Activated CD4-positive, alpha-beta T cell treated with anti-CD3 and anti-CD28 coated beads, Interleukin-2, amount 50 U/mL, for 24 hours (primary cell): ENCODE results near the gene BIN2.
A peak's percentile ranks its signal among the peaks of the same experiment; 100 is the strongest.
"Not testable (repeated sequence)": the region's sequence is repeated elsewhere in the genome, so short reads cannot be mapped to it uniquely, and the experiment has no call there.

Experiments
- DNase-seq, 2 donors: peaks; one replicate each; pipeline ENCODE4 v3.0.0-alpha.2; 2020; ENCODE audit warnings: low read depth in 1 of 2, low spot score in 1 of 2

BIN2 gene

DNA sequence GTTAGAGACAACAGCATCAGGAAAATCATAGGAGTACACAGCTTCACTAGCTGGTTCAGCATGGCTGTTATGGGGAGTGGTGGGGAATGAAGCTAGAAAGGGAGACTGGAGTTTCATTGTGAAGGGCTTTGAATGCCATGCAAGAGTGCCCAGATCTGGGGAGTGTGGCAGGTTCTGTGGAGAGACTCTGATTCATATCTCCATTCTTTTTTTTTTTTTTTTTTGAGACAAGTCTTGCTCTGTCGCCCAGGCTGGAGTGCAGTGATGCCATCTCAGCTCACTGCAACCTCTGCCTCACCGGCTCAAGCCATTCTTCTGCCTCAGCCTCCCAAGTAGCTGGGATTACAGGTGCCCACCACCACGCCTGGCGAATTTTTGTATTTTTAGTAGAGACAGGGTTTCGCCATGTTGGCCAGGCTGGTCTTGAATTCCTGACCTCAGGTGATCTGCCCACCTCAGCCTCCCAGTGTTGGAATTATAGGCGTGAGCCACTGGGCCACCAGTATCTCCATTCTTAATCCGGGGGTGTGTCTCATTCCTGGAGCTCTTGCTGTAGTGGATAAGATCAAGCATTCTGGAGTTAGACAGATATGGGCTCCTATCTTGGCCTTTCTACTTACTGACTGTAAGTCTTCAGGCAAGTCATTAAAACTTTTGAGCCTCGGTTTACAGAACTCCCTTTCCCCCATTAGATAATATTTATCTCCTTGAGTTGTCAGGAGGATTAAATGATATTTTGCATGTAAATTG is 5.7 kb downstream of the BIN2 start:
- DNase-seq = not testable (repeated sequence)

DNA sequence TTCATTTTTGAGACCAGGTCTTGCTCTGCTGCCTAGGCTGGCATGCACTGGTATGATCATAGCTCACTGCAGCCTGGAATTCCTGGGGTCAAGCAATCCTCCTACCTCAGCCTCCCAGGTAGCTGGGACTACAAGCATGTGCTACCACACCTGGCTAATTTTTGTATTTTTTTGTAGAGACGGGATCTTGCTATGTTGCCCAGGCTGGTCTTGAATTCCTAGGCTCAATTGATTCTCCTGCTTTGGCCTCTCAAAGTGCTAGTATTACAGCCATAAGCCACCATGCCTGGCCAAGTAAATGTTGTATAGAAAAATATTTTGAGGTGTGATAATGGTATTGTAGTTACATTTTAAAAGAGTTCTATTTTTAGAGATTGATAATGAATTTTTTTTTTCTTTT is 12.6 kb downstream of the BIN2 start:
- no peak for DNase-seq

DNA sequence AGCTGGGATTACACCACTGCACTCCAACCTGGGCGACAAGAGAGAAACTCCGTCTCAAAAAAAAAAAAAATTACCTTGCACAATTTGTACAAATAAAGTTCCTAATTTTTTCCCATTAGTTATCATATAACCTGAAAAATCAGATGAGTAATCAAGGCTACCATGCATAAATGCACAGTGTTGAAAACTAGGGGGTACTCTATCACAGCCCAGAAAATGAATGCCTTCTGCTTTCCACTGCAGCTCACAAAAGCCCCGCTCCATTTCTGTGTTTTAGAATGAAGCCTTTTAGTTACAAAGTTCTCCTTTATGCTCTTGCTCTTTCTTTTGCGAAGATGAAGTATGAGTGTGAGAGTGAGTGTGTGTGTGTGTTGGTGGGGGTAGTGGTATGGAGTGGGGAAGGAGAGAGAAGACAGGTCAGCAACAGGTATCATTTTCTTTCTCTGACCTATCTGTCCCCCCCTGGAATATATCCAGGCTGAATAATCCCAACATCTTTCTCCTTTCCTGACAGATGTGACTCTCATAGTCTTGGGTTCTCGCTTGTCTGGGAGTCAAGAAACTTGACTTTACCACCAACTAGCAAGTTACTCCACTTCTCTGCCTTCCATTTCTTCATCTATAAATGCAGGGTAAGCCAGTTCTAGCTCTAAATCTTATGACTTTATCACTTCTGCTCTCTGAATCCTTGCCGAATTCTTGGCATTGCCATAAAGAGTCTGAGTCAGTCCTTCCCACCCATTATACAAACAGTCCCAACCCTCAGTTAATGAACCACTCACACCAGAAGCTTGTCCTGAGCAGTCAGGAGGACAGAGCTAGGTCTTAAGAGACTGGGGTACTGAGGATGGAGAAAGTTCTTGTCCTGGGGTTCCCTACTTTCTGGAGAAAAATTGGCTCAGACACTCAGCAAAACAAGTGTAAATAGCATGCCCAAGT is 16.1 kb downstream of the BIN2 start:
- DNase-seq = no peak

DNA sequence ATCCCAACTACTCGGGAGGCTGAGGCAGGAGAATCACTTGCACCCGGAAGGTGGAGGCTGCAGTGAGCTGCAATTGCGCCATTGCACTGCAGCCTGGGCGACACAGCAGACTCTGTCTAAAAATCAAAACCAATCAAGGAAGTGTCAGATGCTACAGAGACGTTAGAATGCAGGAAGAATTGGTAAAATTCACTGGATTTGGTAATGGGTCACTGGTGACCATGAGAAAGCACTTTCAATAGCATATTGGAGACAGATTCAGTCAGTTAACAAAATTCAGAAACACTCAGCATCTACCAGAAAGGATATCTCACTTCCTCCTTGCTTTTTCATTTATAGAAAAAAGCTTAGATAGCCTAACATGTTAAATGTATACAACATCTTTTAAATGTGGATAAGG is 17.5 kb downstream of the BIN2 start:
- no peak for DNase-seq

DNA sequence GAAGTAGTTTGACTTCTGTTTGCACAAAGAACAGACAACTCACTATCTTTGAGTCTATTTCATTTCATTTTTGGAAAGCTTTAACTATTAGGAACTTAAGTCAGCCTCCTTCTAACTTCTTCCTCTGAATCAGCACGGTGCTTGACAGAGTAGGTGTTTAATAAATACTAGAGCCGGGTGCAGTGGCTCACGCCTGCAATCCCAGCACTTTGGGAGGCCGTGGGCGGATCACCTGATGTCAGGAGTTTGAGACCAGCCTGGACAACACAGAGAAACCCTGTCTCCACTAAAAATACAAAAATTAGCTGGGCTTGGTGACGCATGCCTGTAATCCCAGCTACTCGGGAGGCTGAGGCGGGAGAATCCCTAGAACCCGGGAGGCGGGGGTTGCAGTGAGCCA is 23.2 kb downstream of the BIN2 start:
- DNase-seq = not testable (repeated sequence)

DNA sequence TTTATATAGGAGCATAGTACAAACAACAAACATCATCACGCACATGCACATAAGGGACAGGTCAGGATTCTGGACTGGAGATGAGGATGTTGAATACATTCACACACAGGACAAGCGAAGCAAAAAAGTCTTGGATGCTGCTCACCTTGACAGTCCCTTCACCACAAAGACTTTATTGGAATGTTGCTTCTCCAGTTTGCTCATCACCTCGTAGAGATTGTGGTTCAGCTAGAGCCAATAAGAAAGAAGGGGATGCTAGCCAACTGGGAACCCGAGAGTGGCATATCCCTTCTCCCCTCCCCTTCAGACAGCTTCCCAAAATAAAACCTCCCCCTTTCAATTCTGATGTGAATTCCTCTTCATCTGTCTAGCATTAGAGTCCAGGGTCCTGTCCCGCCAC is 28.3 kb downstream of the BIN2 start:
- DNase-seq = no peak

DNA sequence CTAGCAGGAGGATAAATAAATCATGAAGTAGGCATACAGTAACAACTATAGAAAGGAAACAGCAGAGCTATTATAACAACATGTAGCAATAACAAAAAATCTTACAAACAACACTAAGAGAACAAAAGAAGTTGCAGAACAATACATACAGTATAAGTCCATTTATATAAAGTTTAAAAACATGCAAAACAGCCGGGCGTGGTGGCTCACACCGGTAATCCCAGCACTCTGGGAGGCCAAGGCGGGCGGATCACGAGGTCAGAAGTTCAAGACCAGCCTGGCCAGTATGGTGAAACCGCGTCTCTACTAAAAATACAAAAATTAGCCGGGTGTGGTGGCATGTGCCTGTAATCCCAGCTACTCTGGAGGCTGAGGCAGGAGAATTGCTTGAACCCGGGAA is 29.9 kb downstream of the BIN2 start:
- not testable (repeated sequence) for DNase-seq

DNA sequence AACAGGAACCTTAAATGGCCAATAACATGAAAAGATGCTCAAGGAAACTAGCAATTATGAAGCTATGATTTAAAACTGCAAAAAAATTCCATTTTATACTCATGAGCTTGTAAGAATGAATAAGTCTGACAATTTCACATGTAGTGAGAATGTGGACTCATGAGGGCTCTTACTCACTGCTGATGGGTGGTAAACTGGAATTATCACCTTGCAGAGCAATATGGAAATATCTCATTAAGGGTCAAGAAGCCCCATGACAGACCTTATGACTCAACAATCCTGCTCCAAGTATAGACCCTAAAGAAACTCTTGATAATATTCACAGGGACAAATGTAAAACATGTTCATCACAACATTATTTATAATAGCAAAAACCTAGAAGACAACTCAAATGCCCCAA is 30.3 kb downstream of the BIN2 start:
- no peak for DNase-seq

DNA sequence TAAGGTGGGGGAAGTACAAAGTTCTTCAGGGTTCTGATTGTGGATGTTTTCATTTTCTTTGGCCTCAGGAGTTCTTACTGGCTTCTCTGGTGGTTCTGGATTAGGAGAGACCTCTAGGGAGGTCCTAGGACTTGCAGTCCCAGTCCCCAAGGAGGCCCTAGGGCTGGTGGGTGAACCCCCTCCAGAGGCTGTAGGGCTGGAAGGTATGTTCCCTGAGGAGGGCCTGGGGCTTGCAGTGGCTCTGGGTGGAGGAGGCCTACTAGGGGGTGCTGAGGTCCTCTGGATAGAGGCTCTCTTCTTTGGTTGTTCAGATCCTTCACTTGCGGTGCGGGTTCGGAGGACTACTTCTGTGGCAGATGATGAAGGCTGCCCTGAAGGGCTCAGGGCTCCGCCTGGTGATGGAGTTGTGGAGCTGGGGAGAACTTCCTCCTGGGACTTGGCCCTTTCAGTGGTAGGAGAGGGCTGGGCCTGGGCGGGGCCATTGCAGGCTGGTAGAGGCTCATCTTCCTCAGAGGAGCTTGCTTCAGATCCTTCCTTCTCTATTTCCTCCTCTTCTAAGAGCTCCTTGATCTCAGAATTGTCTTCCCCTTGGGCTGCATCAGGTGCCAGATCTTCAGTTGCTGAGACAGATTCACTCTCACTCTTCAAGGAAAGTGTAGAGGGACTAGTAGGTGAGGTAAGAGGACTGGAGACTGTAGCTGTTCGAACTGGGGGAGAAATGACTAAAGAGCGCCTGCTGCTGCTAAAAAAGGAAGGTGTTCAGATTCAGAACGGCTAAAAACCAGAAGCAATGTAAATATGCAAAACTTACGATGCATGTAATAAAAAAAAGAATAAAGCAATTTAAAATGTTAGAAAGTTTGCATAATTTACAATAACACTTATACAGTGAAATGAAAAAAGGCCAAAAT is 32.1 kb downstream of the BIN2 start:
- not testable (repeated sequence) for DNase-seq

DNA sequence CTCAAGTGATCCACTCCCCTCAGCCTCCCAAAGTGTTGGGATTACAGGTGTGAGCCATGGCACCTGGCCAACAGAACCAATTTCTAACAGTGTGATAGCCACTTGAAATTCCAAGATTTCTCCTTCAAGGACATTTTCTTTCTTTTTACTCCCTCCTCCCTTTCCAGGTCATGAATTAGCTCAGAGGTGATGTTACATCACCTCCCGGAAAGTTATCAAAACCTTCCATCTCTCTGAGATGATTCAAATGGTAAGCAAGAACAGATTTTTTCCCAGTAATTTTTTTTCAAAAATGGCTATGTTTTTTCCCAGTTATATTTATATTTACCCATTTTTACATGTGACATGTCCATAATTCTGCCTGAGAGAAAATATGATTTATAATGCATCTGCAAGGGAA is 38.1 kb downstream of the BIN2 start:
- DNase-seq = no peak

DNA sequence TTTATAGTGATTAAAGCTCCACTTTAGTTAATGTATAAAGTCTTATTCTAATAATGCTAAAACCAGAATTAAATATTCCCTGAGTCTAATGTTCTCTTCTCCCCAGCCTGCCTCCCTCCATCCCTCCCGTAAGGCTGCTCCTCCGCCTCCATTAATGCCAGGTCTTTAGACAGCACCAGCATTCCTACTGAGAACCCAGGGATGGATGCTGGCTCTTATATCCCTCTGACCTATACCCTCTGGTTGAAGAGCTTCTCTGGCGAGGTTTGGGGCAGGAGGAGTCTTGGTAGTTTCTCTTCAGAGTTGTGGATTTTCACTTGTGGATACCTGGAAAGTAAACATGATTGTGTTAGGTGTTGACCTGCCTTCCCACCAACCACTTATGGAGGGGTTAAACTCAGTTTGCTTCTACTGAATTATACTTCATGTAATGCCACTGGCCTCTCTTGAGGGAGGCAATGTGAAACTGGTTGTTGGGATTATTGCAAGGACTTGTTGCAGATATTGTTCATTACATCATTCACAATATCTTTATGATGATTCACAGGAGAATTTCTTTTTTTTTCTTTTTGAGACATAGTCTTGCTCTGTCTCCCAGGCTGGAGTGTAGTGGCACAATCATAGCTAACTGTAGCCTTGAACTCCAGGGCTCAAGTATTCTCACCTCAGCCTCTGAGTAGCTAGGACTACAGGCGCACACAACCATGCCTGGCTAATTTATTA is 42.6 kb downstream of the BIN2 start:
- DNase-seq = no peak

DNA sequence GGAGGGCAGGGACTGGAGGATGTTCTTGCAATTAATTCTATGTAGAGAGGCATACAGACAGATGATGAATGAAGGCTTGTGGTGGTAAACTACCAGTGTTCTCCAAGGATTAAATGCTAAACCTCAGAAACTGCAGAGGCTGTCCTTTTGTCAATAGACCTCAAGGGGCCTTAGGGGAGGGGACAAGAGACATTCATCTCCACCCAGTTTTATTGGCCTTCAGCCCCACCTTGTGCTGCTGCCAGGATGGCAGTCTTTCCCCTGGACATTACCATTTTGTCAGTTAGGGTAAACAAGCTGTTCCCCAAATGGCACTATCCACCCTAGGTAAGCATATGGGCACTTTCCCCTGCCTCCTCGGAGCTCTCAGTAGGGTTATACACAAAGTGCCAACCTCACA is 48.9 kb downstream of the BIN2 start:
- DNase-seq = no peak

DNA sequence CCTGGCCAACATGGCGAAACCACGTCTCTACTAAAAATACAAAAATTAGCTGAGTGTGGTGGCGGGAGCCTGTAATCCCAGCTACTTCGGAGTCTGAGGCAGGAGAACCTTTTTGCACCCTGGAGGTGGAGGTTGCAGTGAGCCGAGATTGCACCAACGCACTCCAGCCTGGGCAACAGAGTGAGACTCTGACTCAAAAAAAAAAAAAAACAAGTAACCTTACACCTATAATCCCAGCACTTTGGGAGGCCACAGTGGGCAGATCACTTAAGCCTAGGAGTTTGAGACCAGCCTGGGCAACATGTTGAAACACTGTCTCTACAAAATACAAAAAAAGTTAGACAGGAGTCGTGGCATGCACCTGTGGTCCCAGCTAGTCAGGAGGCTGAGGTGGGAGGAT is 51.2 kb downstream of the BIN2 start:
- DNase-seq = not testable (repeated sequence)

DNA sequence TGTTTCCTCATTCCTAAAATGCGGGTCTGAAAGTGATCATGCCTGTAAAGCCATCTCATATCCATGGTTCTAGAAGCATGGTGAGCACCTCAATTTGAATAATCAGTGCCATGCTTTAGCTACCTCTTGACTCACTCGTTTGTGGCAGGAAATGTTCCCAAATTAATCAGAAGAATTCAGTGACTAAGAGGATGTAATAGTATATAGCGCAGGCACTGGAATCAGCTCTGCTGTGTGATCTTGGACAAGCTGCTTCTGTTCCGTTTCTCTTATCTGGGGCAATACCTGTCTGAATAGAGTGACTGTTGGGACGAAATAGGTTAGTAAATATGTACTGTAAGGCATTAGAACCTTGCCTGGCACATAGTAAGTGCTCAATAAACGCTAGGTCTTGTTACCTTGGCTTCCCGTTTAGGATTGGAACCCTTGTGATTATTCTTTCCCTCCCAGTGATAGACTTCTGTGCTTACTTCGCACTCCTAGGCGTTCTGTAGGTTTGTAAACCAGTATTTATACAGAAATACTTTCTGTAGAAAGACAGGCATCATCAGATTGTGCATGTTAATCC is 52.9 kb downstream of the BIN2 start:
- DNase-seq = no peak

DNA sequence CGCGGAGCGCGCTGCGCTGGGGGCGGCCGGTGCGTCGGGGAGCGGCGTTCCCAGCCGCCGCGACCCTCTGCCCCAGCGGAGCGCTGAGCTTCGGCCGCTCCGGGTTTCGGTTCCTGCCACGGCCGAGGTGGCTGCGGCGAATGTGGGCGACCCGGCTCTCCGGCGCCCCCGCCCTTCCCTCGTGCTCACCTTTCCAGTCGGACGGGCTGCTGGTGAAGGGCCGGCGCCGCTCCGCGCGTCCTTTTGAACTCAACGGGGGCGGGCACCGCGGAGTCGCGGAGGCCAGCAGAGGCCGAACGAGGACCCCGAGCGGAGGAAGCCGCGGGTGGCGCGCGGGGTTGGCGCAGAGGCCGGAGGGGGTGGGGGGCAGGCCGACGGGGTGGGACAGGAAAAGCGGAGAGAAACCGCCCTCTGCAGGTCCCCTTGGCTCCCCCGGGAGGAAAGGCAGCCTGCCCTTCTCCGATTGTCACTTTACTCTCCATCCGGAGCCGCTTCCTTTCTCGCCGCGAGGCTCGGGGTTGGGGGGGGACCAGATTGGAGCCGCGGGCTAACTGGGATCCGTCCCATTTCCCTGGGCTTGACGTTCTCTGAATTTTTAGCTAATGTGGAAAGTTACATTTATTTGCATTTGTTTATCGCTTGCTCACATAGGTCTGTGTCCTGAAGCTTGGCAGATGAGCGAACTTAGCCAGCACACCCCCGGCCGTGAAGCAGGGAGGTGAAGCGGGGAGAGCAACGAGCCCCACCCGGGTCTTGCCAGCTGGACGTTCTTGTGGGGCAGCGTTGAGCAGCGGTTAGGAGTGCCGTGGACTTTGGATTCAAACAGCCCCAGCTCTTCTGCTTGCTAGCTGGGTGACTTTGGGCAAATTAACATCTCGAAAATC is 53.7 kb downstream of the BIN2 start, which contains the start of gene SMAGP:
SMAGP (minus strand) TSS at position 349 of the 884 bp plus-strand sequence. CDS start 1,137 bp downstream, outside the sequence.
- no peak for DNase-seq

DNA sequence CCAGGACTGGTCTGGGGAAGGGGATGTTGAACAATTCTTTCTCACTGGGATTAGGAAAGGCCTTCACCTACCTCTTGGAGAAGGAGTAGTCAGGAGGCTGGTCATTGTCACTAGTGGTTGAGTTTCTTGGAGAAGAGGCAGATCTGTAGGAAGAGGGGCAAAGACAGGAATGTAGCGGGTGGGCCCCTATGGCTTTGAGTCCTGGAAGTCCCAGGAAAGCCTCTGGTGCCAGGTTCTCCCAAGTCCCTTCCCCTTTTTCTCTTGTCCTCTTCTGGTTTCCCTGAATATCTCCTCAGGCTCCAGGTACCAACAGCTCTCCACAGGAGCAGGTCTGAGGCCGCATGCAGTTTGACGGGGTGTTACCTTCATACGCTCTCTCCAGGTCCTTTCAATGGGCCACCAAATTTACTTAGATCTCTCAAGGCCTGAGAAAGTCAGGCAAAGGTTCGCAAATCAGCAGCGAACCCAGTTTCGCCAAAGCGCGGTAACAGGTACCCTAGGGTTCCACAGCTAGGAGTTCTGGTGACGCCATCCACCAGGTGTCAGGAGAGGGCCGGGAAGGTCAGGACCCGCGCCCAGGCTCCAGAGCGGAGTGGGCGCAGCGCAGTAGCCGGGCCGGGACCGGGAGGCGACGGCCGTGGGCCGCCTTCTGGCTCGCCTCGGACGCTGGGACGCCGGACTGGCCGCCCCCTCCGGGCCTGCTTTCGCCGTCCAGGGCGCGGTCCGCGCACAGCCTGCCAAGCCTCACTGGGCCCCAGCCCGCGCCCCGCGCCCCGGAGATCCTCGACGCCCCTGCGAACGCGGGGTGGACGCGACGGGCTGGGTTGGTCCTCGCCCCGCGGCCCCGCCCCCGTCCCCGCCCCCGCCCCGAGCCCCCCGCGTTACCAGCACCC is 54.6 kb downstream of the BIN2 start:
- DNase-seq = peak in 1 of 2 donors; percentile 32

DNA sequence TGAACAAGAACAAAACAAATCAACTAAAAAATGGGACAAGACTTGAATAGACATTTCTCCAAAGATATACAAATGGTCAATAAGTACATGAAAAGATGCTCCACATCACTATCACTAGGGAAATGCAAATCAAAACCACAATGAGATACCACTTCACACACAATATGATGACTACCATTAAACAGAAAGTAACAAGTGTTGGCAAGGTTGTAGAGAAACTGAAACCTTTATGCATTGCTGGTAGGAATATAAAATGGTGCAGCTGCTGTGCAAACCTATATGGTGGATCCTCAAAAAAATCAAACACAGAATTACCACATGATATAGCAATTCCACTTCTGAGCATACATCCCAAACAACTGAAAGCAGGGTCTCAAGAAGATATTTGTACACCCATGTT is 59.0 kb downstream of the BIN2 start:
- DNase-seq = peak in 1 of 2 donors; percentile 7

DNA sequence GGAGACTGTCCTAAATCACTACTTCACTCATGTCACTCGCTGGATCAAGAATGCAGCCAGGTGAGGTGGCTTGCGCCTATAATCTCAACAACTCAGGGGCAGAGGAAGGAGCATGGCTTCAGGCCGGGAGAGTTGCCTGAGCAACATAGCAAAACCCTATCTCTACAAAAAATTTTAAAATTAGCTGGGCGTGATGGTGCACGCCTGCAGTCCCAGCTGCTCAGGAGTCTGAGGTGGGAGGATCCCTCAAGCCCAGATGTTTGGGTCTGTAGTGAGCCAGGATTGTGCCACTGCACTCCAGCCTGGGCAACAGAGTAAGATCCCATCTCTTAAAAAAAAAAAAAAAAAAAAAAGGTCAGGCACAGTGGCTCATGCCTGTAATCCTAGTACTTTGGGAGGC is 59.7 kb downstream of the BIN2 start:
- no peak for DNase-seq
